Posterior vena cava (tissue), 2 donors: ENCODE measurements around the gene MYO16. TPM values are rescaled to one million over a fixed set of nuclear protein-coding genes. Genes with fewer than 3 reads are reported as not detected.
"Not testable (repeated sequence)": the region's sequence is repeated elsewhere in the genome, so short reads cannot be mapped to it uniquely, and the experiment has no call there.

Experiments
- DNase-seq: peaks from one replicate; pipeline ENCODE4 v3.0.0-alpha.2; 2020; ENCODE audit warnings: low spot score
- intact Hi-C, 2 donors: fragments of 100-400 bp; cut with DNase I; formaldehyde crosslinking; loops; one replicate each; pipeline versions ENCODE4 v1.14.1 to v1.14.2; 2022 to 2023
- total RNA-seq, 2 donors: library from RNA; stranded (reverse); fragmentation: NEBNext Ultra II Directional; extraction: Animal tissue kit (Norgen Biotek cat#: 25700); gene quantifications; one replicate each; pipeline ENCODE4 v1.2.1, GENCODE V29; 2021
- donor health status: DM: yes; HTN: yes; CAD: no.
- donor health status: DM: yes; HTN: yes; CAD: no.

Gene MYO16
- total RNA-seq, 2 donors from 2014 or later, result 0.09 to 0.43 TPM

GRCh38 chr13:108985166-108985565, 355.8 kb downstream of the MYO16 start:
- DNase-seq, result no peak
- intact Hi-C loops, result loop anchor here in 1 of 2 donors (10.0 kb wide), 1 partner anchor 570 kb away; no protein-coding TSS in a partner anchor

- intact Hi-C loops, result loop anchor here in 1 of 2 donors (10.0 kb wide), 1 partner anchor 567 kb away; no protein-coding TSS in a partner anchor
- no peak for DNase-seq
These were observed 358.1 kb downstream of the MYO16 start for GRCh38 chr13:108987517-108987916.

GRCh38 chr13:108987944-108988343, 358.5 kb downstream of the MYO16 start:
- intact Hi-C loops, result loop anchor here in 1 of 2 donors (10.0 kb wide), 1 partner anchor 567 kb away; no protein-coding TSS in a partner anchor
- DNase-seq, result no peak

- intact Hi-C loops, result not testable (repeated sequence)
These were observed 362.0 kb downstream of the MYO16 start for GRCh38 chr13:108991416-108991815.

GRCh38 chr13:108993346-108993745, 363.9 kb downstream of the MYO16 start:
- DNase-seq, result no peak
- intact Hi-C loops, result no loop called here

More at GRCh38 chr13:108991416-108991815, 362.0 kb downstream of the MYO16 start:
- DNase-seq, result not testable (repeated sequence)

GRCh38 chr13:108996430-108996829, 367.0 kb downstream of the MYO16 start:
- no peak for DNase-seq
- intact Hi-C loops, result no loop called here

- intact Hi-C loops, result no loop called here
- DNase-seq, result no peak
These were observed 370.8 kb downstream of the MYO16 start for GRCh38 chr13:109000207-109000606.

GRCh38 chr13:109002934-109003333, 373.5 kb downstream of the MYO16 start:
- intact Hi-C loops, result no loop called here
- DNase-seq, result no peak

- intact Hi-C loops, result no loop called here
- DNase-seq, result no peak
These were observed 378.5 kb downstream of the MYO16 start for GRCh38 chr13:109007946-109008345.

GRCh38 chr13:109009756-109010155, 380.3 kb downstream of the MYO16 start:
- intact Hi-C loops, result no loop called here

GRCh38 chr13:109010912-109011311, 381.5 kb downstream of the MYO16 start:
- intact Hi-C loops, result no loop called here
- no peak for DNase-seq

More at GRCh38 chr13:109009756-109010155, 380.3 kb downstream of the MYO16 start:
- no peak for DNase-seq

- intact Hi-C loops, result no loop called here
- DNase-seq, result no peak
These were observed 382.7 kb downstream of the MYO16 start for GRCh38 chr13:109012115-109012514.

- no peak for DNase-seq
- intact Hi-C loops, result no loop called here
These were observed 392.1 kb downstream of the MYO16 start for GRCh38 chr13:109021558-109021957.

GRCh38 chr13:109024611-109025010, 395.2 kb downstream of the MYO16 start:
- DNase-seq, result no peak
- intact Hi-C loops, result no loop called here

- no peak for DNase-seq
- intact Hi-C loops, result no loop called here
These were observed 396.9 kb downstream of the MYO16 start for GRCh38 chr13:109026266-109026665.

GRCh38 chr13:109028624-109029023, 399.2 kb downstream of the MYO16 start:
- intact Hi-C loops, result no loop called here
- no peak for DNase-seq

- no peak for DNase-seq
- intact Hi-C loops, result no loop called here
These were observed 403.7 kb downstream of the MYO16 start for GRCh38 chr13:109033090-109033489.

- intact Hi-C loops, result no loop called here
- no peak for DNase-seq
These were observed 406.8 kb downstream of the MYO16 start for GRCh38 chr13:109036078-109036780.

- no peak for DNase-seq
- intact Hi-C loops, result no loop called here
These were observed 414.2 kb downstream of the MYO16 start for GRCh38 chr13:109043636-109044035.

- intact Hi-C loops, result no loop called here
- no peak for DNase-seq
These were observed 426.4 kb downstream of the MYO16 start for GRCh38 chr13:109055850-109056249.

GRCh38 chr13:109058087-109058486, 428.7 kb downstream of the MYO16 start:
- intact Hi-C loops, result no loop called here
- DNase-seq, result no peak
